KOPT-K1 (cell line): ENCODE measurements around the gene FANCC.
"Not testable (repeated sequence)": the region's sequence is repeated elsewhere in the genome, so short reads cannot be mapped to it uniquely, and the experiment has no call there.

Source experiments
- H3K27ac ChIP-seq: fragments of 200-600 bp; sonication (generic); 2 replicates; pipeline ENCODE4 v1.5.1; 2016; ENCODE audit warnings: antibody characterized with exemption, mild to moderate bottlenecking, low read depth, low read length; ENCODE audit not compliant: poor library complexity, severe bottlenecking
- H3K36me3 ChIP-seq: fragments of 200-600 bp; sonication (generic); 2 replicates; pipeline ENCODE4 v1.5.1; 2017; ENCODE audit warnings: antibody characterized with exemption, mild to moderate bottlenecking, low read length, moderate library complexity; ENCODE audit not compliant: insufficient read depth
- H3K9me3 ChIP-seq: fragments of 200-600 bp; sonication (generic); 2 replicates; pipeline ENCODE4 v1.5.1; 2017; ENCODE audit warnings: antibody characterized with exemption, low read length, mild to moderate bottlenecking; ENCODE audit not compliant: insufficient read depth, poor library complexity, severe bottlenecking

The FANCC gene

DNA sequence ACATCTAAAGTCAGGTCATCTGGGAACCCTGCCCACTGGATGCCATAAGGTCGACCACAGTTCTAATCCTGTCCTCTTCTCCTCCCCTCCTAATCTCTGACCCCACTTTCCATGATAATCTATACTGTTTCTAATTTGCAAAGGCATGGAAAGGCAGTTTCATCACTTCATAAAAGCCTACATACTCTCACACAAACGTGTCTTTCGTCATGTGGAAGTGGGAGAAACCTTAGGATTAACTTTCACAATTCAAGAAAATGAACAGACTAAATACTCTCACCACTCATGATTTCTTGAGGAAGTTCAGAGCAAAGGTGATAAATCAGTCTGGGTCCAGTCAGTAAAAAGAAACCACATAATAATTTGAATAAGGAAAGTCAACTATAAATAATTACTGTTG is 5.5 kb downstream of the FANCC start:
- no peaks in the 10 kb centered on the region for H3K9me3 ChIP-seq
- no peak overlapping the region for H3K27ac ChIP-seq

DNA sequence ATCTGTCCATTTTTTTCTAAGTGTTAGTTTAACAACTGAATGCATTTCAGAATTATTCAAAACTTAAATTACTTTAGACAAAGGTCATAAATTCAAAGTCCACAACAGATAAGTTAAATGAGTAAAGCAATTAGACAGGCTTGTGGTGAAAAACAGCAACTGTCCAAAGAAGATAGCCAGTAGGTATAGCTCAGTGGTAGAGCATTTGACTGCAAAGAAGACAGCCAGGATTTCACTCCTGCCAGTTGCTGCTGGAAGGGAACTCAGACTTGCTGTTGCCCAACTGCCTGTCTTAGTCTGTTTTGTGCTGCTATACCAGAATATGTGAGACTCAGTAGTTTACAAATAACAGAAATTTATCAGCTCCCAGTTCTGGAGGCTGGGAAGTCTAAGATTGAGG is 10.0 kb downstream of the FANCC start:
- no peaks in the 10 kb centered on the region for H3K9me3 ChIP-seq
- H3K27ac ChIP-seq, result no peak overlapping the region
- no peaks in the 10 kb centered on the region for H3K36me3 ChIP-seq

More for the DNA sequence above, 5.5 kb downstream of the FANCC start:
- no peaks in the 10 kb centered on the region for H3K36me3 ChIP-seq

DNA sequence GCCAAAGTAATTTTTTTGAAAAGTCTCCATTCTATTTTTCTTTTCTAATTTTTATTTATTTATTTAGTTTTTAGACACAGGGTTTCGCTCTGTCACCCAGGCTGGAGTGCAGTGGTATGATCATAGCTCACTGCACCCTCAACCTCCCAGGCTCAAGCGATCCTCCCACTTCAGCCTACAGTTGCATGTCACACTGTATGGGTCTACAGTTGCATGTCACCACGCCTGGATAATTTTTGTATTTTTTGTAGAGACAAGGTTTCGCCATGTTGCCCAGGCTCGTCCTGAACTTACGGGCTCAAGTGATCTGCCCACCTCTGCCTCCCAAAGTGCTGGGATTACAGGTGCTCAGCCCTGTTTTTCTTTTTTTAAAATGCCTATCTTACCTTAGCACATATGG is 10.7 kb downstream of the FANCC start:
- Histone ChIP-seq H3K9me3 (no peaks in the 10 kb centered on the region), H3K36me3 (no peaks in the 10 kb centered on the region), H3K27ac (no peak overlapping the region)

DNA sequence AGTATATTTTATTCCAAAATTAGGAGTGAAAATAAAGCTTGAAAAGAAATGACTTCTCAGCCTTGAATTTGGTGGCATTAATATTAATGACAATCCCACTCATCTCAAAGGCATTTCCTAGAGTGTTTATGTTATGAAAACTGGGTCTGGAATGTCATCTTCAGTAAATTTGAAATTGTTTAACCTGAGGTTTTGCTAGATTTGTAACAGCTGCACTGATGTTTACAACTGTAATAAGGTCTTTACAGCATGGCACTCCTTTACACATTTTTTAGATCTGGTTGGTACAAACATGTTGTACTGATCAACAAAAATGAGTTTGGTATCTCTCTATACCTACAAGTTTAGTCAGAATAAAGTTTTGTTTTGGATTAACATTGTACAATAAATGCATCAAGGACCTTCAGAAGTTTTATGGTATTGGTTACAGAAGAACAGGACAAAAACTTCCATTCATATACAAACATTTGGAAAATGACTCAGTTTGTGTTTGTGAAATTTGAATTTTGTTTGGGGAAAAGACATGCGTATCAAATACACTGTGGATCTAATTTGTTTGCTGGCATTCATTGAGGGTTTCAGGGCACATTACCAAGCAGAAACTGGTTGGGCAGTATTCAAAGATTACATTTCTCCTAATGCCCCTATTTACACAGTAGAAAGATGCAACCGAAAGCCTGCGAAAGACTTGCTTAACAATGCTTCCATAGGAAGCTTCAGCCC is 11.6 kb downstream of the FANCC start:
- Histone ChIP-seq H3K9me3 (no peaks in the 10 kb centered on the region), H3K27ac (no peak overlapping the region), H3K36me3 (no peaks in the 10 kb centered on the region)

DNA sequence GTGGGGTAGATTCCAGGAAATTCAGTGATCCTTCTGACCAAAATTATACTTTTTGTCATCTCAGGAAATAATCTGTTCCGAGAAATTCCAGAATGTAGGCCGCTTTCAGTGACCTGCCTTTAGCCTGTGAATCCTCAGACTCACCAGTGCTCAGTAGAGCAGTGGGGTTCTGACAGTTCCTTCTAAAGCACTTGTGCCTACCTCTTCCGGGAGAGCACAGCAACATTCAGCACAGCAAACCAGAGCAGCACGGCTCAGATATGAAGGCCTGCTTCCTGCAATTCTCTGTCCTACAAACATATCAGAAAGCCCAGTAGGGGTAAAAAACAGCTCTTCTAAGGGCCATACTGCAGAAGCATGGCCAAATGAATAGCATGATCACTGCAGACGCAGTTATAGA is 15.0 kb downstream of the FANCC start:
- Histone ChIP-seq H3K27ac (peak overlapping the region; percentile 33), H3K9me3 (no peaks in the 10 kb centered on the region), H3K36me3 (no peaks in the 10 kb centered on the region)

DNA sequence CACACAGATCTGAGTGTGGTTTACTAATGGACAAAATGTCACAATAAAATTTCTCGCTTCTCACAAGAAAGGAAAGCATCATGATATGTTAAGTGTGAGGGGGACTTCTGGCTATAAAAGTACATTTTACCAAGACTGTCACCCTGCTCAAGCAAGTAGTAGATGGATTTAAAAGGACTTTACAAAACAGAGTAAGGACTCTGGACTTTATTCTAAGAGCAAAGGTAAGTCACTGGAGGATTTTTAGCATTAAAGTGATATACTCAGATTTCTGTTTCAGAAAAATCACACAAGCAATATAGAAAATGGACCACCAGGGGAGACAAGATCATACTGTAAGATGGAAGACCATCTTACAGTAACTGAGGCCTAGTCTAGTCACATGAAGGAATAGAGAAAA is 19.7 kb downstream of the FANCC start:
- Histone ChIP-seq H3K27ac (peak overlapping the region; percentile 21), H3K36me3 (no peaks in the 10 kb centered on the region), H3K9me3 (peaks cover 1% of the 10 kb centered on the region)

DNA sequence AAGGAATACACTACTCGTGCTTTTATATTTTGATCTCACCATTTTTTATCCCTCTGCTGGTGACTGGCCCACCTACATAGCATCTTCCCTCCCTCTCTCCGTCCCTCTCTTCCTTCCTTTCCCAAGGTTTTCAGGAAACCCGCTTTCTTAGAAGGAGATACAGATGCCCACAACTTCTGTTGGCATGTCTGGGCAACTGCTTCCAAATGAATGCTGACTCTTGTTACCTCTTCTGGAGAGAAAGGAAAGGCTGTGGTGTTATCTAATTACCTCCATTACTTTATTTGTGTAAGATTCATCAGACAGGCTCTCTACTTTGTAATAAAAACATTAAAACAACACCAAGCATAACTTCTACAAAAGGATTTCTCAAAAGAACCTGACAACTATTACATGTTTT is 20.2 kb downstream of the FANCC start:
- H3K9me3 ChIP-seq, result peaks cover 6% of the 10 kb centered on the region
- H3K36me3 ChIP-seq, result no peaks in the 10 kb centered on the region
- H3K27ac ChIP-seq, result no peak overlapping the region

DNA sequence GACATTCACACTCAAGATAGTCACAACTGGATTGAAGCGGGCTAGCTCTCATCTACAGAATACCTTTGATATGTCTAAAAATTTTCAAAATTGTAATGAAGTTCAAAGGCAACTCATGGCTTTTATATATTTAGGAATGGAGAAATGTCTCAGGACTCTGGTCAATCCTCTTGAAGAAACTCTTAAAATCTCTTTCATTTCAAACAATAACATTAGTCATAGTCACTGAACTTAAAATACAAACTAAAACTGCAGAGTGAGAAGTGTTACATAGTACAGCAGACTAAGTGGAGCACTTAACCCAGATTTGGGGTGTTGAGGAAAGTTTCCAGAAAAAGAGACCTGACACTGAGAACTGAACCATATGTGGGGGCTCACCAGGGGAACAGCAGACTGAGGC is 20.7 kb downstream of the FANCC start:
- peaks cover 6% of the 10 kb centered on the region for H3K9me3 ChIP-seq
- H3K36me3 ChIP-seq, result no peaks in the 10 kb centered on the region
- no peak overlapping the region for H3K27ac ChIP-seq

DNA sequence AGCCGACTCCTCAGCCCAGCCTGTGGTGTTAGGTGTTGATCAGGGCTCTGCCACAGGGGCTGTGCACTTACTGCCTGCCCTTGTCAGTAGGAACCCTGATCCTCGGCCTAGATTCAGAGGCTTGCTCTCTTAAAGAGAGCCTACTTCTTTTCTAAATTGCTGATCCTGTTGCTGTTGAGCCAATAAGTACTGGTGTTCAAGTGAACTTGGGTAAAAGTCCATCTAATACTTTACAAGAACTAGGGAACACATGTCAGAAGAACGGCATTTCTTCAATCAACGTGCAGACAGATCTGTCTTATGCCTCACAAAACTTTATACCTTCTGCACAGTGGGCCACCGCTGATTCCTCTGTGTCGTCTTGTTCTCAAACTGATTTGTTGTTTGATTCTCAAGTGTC is 24.2 kb downstream of the FANCC start:
- not testable (repeated sequence) for H3K36me3 ChIP-seq, H3K9me3 ChIP-seq, H3K27ac ChIP-seq

DNA sequence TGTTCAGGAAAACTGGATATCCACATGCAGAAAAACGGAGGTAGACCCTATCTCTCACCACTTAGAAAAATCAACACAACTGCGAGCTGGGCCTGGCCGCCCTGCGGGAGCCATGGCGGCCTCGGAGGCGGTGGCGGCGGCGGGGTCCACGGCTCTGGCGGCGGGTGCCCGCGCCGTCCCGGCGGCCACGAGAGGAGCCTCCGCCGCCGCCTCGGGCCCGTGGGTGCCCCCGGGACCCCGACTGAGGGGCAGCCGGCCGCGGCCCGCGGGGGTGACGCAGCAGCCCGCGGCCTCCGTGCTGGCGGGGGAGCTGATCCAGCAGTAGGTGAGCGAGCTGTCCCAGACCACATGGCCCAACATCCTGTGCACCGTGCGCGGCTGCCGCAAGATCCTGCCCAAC is 25.3 kb downstream of the FANCC start:
- Histone ChIP-seq H3K36me3 (no peaks in the 10 kb centered on the region), H3K9me3 (peaks cover 6% of the 10 kb centered on the region), H3K27ac (no peak overlapping the region)

DNA sequence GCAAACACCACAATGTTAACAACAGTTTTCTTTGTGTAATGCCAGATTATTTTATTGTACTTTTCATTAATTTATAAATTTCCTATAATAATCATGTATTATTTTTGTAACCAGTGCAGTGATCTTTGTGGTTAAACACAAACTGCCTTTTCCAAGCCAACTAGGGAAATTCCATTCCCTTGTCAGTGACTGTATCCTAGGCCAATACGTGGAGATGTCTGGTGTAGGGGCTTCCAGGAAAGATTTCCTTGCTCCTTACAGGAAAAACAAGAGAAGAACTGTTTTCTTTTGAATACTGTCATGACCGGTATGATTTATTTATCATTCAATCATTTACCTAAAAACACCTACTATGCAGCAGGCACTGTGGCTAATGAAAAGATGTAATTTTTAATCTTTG is 31.4 kb downstream of the FANCC start:
- no peaks in the 10 kb centered on the region for H3K36me3 ChIP-seq
- no peak overlapping the region for H3K27ac ChIP-seq

DNA sequence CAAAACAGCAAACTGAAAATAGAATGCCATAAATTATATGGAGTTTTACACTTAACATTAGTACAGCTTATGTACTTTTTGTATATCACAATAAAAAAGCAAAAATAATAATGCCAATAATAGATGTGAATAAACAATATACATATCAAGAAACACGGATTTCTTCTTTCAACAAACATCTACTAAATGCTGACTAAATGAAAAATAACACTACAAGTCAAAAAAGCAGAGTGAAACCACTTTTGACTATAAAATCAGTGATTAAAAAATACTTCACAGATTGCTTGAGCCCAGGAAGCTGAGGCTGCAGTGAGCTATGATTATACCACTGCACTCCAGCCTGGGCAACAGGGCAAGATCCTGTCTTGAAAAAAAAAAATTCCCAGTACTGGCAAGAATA is 32.2 kb downstream of the FANCC start:
- Histone ChIP-seq H3K9me3 (peaks cover 24% of the 10 kb centered on the region), H3K27ac (no peak overlapping the region), H3K36me3 (no peaks in the 10 kb centered on the region)

More for the DNA sequence above, 31.4 kb downstream of the FANCC start:
- peaks cover 15% of the 10 kb centered on the region for H3K9me3 ChIP-seq

DNA sequence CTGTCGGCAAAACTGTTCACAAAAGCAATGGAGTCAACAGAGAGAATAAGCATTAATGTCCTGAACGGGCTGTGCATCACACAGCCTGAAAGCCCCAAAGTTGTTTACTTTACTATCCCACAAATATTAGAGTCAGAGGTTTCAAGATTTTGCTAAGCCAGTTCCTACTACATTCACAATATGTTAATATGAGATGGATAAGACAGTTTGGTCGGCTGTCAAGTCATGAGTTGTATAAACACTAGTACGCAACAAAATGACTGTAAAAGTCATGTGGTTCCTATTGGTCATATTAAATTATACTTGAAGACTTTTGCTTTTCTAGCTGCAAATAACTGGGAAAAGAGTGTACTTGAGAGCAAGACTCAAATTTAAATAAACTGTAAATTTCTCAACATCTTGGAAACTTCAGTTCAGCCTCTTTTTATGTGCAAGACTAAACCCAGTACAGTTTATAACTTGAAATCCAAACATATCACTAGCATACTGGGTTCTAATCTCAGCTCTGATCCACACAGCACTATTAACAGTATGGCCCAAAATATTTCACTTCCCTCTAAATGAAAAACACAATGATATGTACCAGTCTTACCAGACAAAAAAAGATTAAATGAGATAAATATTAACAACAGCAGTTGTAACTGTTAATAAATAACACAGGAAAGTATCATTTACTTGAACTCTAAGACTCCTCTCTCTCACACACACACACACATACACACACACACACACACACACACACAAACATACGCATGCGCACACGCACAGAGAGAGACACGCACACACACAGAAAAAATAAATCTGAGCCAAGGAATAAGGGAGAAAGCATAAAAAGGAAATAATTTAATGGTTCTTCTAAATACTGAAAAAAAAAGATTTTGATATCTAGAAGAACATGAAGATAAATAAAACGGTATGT is 33.1 kb downstream of the FANCC start:
- Histone ChIP-seq H3K9me3 (peaks cover 27% of the 10 kb centered on the region), H3K27ac (no peak overlapping the region), H3K36me3 (no peaks in the 10 kb centered on the region)

DNA sequence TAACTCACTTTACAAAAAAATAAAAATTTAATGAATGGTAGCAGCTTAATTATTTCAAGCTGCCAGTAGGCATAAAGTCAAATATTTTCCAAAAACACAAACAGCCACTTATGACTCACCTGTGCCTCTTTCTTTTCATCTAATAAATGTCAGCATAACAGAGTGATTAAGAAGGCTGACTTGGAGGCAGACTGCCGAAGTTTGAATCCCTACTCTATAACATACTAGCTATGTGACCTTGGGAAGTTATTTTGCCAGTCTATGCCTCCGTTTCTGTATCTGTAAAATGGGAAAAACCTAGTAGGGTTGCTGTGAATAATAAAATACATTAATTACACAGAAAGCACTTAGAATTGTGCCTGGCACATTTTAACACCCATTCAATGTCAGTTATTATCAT is 33.8 kb downstream of the FANCC start:
- H3K36me3 ChIP-seq, result no peaks in the 10 kb centered on the region
- peaks cover 27% of the 10 kb centered on the region for H3K9me3 ChIP-seq
- no peak overlapping the region for H3K27ac ChIP-seq

DNA sequence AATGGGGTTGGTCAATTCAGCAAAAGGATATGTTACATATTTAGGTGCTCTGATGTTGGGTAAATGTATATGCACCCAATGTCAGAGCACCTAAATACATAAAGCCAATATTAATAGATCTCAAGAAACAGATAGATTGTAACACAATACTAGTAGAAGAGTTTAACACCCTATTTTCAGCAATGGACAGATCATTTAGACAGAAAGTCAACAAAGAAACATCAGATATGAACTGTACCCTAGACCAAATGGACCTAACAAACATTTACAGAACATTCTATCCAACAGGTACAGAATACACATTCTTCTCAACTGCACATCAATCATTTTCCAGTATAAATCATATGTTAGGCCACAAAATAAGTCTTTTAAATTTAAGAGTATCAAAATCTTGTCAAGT is 35.2 kb downstream of the FANCC start:
- no peak overlapping the region for H3K27ac ChIP-seq
- peaks cover 27% of the 10 kb centered on the region for H3K9me3 ChIP-seq
- no peaks in the 10 kb centered on the region for H3K36me3 ChIP-seq

DNA sequence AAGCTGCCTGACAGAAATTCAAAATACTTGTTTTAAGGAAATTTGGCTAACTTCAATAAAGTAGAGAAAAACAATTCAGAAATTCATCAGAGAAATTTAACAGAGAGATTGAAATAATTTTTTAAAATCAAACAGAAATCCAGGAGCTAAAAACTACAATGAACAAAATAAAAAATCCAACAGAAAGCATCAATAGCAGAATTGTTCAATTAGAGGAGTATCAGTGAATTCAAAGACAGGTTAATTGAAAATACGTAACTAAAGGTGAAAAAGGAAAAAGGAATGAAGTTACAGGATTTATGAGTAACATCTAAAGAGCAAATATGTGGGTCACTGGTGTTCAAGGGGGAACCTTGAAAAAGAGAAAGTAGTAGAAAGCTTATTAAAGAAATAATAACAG is 36.8 kb downstream of the FANCC start:
- H3K9me3 ChIP-seq, result peaks cover 27% of the 10 kb centered on the region
- no peaks in the 10 kb centered on the region for H3K36me3 ChIP-seq
- H3K27ac ChIP-seq, result no peak overlapping the region
